ENCODE data around the gene PPIP5K2.
A peak's percentile ranks its signal among the peaks of the same experiment; 100 is the strongest.
"Not testable (repeated sequence)": the region's sequence is repeated elsewhere in the genome, so short reads cannot be mapped to it uniquely, and the experiment has no call there.

PPIP5K2 gene

GRCh38 chr5:103138202-103138690 lies 18.1 kb downstream of the PPIP5K2 start:
- Mint-ChIP-seq H3K9me3 (no peaks in the 10 kb centered on the region), H3K27me3 (no peaks in the 10 kb centered on the region), H3K27ac (no peak overlapping the region), H3K4me3 (no peak overlapping the region), H3K36me3 (peaks cover 22% of the 10 kb centered on the region), H3K4me1 (no peaks in the 10 kb centered on the region)
- CTCF ChIA-PET, result interaction anchor here (0.7 to 4.0 kb wide), 9 partner anchors 10 to 602 kb away, joined by 3 to 21 read pairs (median 4); no protein-coding TSS in a partner anchor
- no peak for DNase-seq

DNA sequence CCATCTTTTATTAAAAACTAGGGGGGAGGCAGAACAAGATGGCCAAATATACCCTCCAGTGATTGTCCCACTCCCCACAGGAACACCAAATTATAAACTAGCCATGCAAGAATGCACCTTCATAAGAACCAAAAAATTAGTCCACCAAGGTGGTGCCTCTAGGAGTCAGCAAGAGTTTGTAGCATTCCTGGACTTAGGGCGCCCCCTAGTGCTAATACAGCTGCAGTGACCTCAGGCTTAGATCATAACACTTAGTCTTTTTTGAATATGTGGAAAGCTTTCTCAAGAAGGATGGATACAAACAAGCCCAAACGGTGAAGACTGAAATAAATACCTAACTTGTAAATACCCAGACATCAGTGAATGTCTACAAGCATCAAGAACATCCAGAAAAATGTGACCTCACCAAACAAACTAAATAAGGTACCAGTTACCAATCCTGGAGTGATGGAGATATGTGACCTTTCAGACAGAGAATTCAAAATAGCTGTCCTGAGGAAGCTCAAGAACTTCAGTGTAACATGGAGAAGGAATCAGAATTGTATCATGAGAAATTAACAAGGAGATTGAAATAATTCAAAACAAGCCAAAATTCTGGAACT lies 19.3 kb downstream of the PPIP5K2 start:
- no peak overlapping the region for H3K27ac Mint-ChIP-seq
- no peaks in the 10 kb centered on the region for H3K9me3 Mint-ChIP-seq
- peak; percentile 88 for DNase-seq

GRCh38 chr5:103142132-103142531 lies 22.0 kb downstream of the PPIP5K2 start:
- H3K27ac Mint-ChIP-seq, H3K4me3 Mint-ChIP-seq, CTCF ChIA-PET, H3K27me3 Mint-ChIP-seq, H3K9me3 Mint-ChIP-seq, H3K4me1 Mint-ChIP-seq, DNase-seq: not testable (repeated sequence)
- peaks cover 18% of the 10 kb centered on the region for H3K36me3 Mint-ChIP-seq

More for the DNA sequence above, 19.3 kb downstream of the PPIP5K2 start:
- CTCF ChIA-PET, result interaction anchor here (0.6 to 4.0 kb wide), 17 partner anchors 11 to 603 kb away, joined by 3 to 21 read pairs (median 4); no protein-coding TSS in a partner anchor
- Mint-ChIP-seq H3K4me1 (no peaks in the 10 kb centered on the region), H3K36me3 (peaks cover 22% of the 10 kb centered on the region), H3K27me3 (no peaks in the 10 kb centered on the region), H3K4me3 (no peak overlapping the region)

- peaks cover 11% of the 10 kb centered on the region for H3K36me3 Mint-ChIP-seq
- no peaks in the 10 kb centered on the region for H3K9me3 Mint-ChIP-seq
- CTCF ChIA-PET, result interaction anchor here (1.4 kb wide), 1 partner anchor 10 kb away, joined by 4 read pairs; no protein-coding TSS in a partner anchor
Observed at GRCh38 chr5:103145196-103145595, 25.1 kb downstream of the PPIP5K2 start.

GRCh38 chr5:103148213-103148612 lies 28.1 kb downstream of the PPIP5K2 start:
- Mint-ChIP-seq H3K4me3 (no peak overlapping the region), H3K4me1 (no peaks in the 10 kb centered on the region), H3K27me3 (no peaks in the 10 kb centered on the region), H3K27ac (no peak overlapping the region), H3K9me3 (no peaks in the 10 kb centered on the region), H3K36me3 (peaks cover 7% of the 10 kb centered on the region)
- CTCF ChIA-PET, result no interaction called here
- no peak for DNase-seq

More at GRCh38 chr5:103145196-103145595, 25.1 kb downstream of the PPIP5K2 start:
- Mint-ChIP-seq H3K4me3 (no peak overlapping the region), H3K27me3 (no peaks in the 10 kb centered on the region), H3K27ac (no peak overlapping the region), H3K4me1 (no peaks in the 10 kb centered on the region)
- DNase-seq, result no peak

GRCh38 chr5:103151156-103151555 lies 31.1 kb downstream of the PPIP5K2 start:
- Mint-ChIP-seq H3K27me3 (no peaks in the 10 kb centered on the region), H3K27ac (no peak overlapping the region), H3K36me3 (peaks cover 11% of the 10 kb centered on the region), H3K9me3 (no peaks in the 10 kb centered on the region), H3K4me1 (no peaks in the 10 kb centered on the region), H3K4me3 (no peak overlapping the region)
- CTCF ChIA-PET, result no interaction called here
- DNase-seq, result no peak

DNA sequence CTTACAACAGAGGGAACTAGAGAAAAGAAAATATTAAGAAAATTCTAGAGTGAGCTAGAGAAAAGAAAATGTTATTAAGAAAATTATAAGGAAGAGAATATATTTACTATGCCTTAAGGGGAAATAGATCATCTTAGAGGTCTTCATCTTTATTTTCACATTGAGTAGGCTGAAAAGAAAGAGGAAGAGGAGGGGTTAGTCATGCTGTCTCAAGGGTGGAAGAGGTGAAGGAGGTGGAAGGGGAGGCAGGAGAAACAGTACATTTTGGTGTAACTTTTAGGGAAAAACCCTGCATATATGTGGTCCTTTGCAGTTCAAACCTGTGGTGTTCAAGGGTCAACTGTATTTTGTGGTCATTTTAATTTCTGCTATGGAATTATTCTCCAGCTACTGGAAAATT lies 46.6 kb downstream of the PPIP5K2 start:
- H3K4me1 Mint-ChIP-seq, result peaks cover 4% of the 10 kb centered on the region
- CTCF ChIA-PET, result no interaction called here
- H3K4me3 Mint-ChIP-seq, result no peak overlapping the region
- H3K27ac Mint-ChIP-seq, result no peak overlapping the region
- DNase-seq, result no peak
- no peaks in the 10 kb centered on the region for H3K9me3 Mint-ChIP-seq
- no peaks in the 10 kb centered on the region for H3K27me3 Mint-ChIP-seq
- H3K36me3 Mint-ChIP-seq, result peaks cover 27% of the 10 kb centered on the region

- CTCF ChIA-PET, result no interaction called here
- no peaks in the 10 kb centered on the region for H3K27me3 Mint-ChIP-seq
- DNase-seq, result no peak
- no peak overlapping the region for H3K4me3 Mint-ChIP-seq
- H3K27ac Mint-ChIP-seq, result no peak overlapping the region
- no peaks in the 10 kb centered on the region for H3K9me3 Mint-ChIP-seq
- H3K36me3 Mint-ChIP-seq, result peaks cover 17% of the 10 kb centered on the region
- H3K4me1 Mint-ChIP-seq, result no peaks in the 10 kb centered on the region
Observed at GRCh38 chr5:103174147-103174546, 54.0 kb downstream of the PPIP5K2 start.

GRCh38 chr5:103177543-103177942 lies 57.4 kb downstream of the PPIP5K2 start:
- Mint-ChIP-seq H3K27me3 (no peaks in the 10 kb centered on the region), H3K36me3 (peaks cover 28% of the 10 kb centered on the region), H3K4me3 (no peak overlapping the region), H3K27ac (no peak overlapping the region), H3K4me1 (no peaks in the 10 kb centered on the region), H3K9me3 (no peaks in the 10 kb centered on the region)
- no peak for DNase-seq
- CTCF ChIA-PET, result interaction anchor here (1.1 to 2.0 kb wide), 3 partner anchors 12 to 48 kb away, joined by 4 to 6 read pairs (median 4); no protein-coding TSS in a partner anchor

DNA sequence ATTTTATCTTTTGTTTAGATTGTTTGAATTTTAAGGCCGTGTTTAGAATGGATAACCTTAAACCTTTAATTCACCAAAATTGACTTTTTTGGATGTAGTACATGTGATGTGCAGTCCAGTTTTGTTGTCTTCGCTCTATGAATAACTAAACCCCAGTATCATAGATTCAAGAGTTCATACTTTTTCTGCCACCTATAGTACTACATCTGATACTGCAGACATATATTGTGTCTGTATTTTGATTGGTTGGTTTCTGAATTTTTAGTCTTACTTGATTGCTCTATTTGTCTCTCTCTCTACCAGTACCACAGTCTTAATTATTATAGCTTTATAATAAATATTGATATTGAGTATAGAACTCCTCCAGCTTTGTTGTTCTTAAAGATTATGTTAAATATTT lies 58.1 kb downstream of the PPIP5K2 start:
- Mint-ChIP-seq H3K27me3 (no peaks in the 10 kb centered on the region), H3K4me3 (no peak overlapping the region), H3K36me3 (peaks cover 31% of the 10 kb centered on the region), H3K4me1 (no peaks in the 10 kb centered on the region), H3K9me3 (no peaks in the 10 kb centered on the region), H3K27ac (no peak overlapping the region)
- DNase-seq, result no peak
- CTCF ChIA-PET, result interaction anchor here (1.9 to 2.0 kb wide), 2 partner anchors 13 to 47 kb away, joined by 4 to 6 read pairs; no protein-coding TSS in a partner anchor

DNA sequence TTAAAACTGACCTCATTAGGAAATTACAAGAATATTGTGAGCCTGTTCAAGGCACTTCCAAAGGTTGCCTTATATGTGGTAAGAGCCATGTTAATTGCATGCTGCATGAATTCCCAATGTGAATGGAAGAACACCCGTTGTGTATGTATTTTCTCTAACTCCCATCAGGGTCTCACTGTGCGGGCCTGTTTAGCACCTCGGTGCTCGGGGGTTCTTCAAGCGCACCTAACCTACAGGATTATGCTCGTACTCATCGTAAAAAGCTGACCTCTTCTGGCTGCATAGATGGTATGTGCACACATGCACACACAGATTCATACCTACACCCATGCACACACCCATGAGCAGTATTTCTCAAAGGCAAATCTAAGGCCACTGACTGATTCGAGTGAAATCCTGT lies 66.1 kb downstream of the PPIP5K2 start:
- no peak for DNase-seq
- Mint-ChIP-seq H3K4me3 (no peak overlapping the region), H3K9me3 (no peaks in the 10 kb centered on the region), H3K36me3 (peaks cover 41% of the 10 kb centered on the region), H3K27me3 (no peaks in the 10 kb centered on the region), H3K4me1 (peaks cover 16% of the 10 kb centered on the region), H3K27ac (no peak overlapping the region)
- CTCF ChIA-PET, result interaction anchor here (1.2 kb wide), 1 partner anchor 39 kb away, joined by 3 read pairs; no protein-coding TSS in a partner anchor

DNA sequence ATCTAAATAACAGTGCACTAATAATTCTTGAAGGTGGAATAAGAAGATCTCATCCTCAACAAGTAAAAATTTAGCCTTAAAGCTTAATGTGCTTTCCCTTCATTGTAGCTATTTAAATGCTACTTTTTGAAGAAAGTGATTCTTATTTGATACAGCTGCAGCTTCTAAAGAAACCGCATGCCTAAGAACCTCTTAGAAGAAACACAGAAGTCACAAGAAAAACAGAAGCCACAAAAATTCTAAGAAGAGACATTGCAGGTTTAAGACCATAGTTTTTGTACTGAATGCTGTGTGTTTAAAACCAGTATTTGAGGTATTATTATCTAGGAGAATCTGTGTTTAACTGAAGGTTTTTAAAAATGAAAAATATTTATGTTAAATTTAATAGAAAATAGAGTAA lies 68.3 kb downstream of the PPIP5K2 start:
- peak overlapping the region; percentile 85 for H3K27ac Mint-ChIP-seq
- no peaks in the 10 kb centered on the region for H3K9me3 Mint-ChIP-seq
- DNase-seq, result no peak
- H3K4me1 Mint-ChIP-seq, result peaks cover 16% of the 10 kb centered on the region
- H3K27me3 Mint-ChIP-seq, result no peaks in the 10 kb centered on the region
- CTCF ChIA-PET, result interaction anchor here (1.2 kb wide), 1 partner anchor 36 kb away, joined by 4 read pairs; no protein-coding TSS in a partner anchor
- peaks cover 37% of the 10 kb centered on the region for H3K36me3 Mint-ChIP-seq
- H3K4me3 Mint-ChIP-seq, result peak overlapping the region; percentile 29

DNA sequence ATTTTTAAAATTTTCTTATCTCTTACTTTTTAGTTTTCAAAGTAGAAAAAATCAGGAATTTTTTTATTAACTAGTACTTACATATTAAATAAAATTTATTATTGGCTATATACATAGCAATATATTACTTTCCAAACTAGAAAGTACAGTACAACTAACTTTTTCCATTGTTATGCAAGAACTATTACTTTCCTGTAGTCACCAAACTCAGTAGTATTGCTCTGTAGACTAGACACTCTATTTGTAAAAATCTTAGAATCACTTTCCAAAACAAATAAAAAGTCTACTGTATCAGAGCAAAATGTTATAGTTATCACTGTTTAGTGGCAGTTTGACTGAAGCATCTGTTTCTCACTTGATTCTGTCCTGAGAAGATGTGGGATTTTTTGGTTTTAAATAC lies 83.1 kb downstream of the PPIP5K2 start:
- CTCF ChIA-PET, result no interaction called here
- Mint-ChIP-seq H3K9me3 (no peaks in the 10 kb centered on the region), H3K27ac (no peak overlapping the region), H3K4me3 (no peak overlapping the region), H3K4me1 (peaks cover 8% of the 10 kb centered on the region), H3K27me3 (no peaks in the 10 kb centered on the region), H3K36me3 (peaks cover 34% of the 10 kb centered on the region)
- no peak for DNase-seq

- not testable (repeated sequence) for H3K27ac Mint-ChIP-seq, DNase-seq, H3K4me3 Mint-ChIP-seq, H3K9me3 Mint-ChIP-seq, H3K27me3 Mint-ChIP-seq
- CTCF ChIA-PET, result interaction anchor here (1.3 kb wide), 1 partner anchor 20 kb away, joined by 3 read pairs; no protein-coding TSS in a partner anchor
- H3K4me1 Mint-ChIP-seq, result peaks cover 12% of the 10 kb centered on the region
- peaks cover 31% of the 10 kb centered on the region for H3K36me3 Mint-ChIP-seq
Observed at GRCh38 chr5:103204990-103205389, 84.9 kb downstream of the PPIP5K2 start.
